GM19238 (cell line): ENCODE data around the gene ING5.
"Not testable (repeated sequence)": the region's sequence is repeated elsewhere in the genome, so short reads cannot be mapped to it uniquely, and the experiment has no call there.

Source experiments
- DNase-seq: peaks from one replicate; pipeline ENCODE4 v3.0.0; 2011; ENCODE audit warnings: low spot score; ENCODE audit not compliant: insufficient read length

Gene ING5

DNA sequence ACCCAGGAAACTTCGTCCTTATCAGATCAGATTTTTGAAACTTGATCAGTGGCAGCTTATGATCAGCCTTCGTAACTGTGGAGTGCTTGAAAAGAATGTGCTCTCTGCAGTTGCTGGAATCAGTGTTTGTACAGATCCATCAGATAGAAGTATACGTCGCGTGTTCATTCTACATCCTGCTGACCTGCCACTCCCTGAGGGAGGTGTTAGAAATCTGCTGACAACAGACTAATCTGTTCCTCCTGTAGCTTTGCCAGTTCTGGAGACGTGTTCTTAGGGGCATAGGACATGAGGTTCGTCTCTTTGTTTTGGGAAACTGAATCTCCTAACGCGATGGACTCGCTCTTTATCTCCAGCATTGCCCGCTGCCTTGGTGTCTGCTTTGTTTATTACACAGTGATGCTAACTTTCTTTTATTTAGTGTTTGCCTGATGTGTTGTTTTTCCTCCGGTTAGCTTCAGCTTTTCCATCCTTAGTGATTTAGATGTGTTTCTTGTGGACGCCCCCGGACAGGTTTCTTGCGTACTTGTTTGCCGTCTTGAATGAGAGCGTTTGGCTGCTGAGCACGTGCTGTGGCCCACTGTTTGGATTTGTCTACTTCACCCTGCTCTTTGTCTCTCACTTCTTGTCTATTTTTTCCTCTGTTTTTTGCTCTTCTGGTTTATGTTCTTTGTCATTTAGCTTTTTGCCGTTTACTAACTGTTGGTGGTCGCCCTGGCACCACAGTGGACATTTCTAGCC lies 57.4 kb downstream of the ING5 start:
- DNase-seq: no peak

DNA sequence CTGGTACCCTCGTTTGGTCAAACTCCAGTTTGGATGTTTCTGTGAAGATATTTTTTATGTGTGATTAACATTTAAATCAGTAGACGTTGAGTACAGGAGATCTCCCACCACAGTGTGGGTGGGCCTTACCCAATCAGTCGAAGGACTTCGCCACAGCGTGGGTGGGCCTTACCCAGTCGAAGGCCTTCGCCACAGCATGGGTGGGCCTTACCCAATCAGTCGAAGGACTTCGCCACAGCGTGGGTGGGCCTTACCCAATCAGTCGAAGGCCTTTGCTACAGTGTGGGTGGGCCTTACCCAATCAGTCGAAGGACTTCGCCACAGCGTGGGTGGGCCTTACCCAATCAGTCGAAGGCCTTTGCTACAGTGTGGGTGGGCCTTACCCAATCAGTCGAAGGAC lies 58.1 kb downstream of the ING5 start:
- not testable (repeated sequence) for DNase-seq

DNA sequence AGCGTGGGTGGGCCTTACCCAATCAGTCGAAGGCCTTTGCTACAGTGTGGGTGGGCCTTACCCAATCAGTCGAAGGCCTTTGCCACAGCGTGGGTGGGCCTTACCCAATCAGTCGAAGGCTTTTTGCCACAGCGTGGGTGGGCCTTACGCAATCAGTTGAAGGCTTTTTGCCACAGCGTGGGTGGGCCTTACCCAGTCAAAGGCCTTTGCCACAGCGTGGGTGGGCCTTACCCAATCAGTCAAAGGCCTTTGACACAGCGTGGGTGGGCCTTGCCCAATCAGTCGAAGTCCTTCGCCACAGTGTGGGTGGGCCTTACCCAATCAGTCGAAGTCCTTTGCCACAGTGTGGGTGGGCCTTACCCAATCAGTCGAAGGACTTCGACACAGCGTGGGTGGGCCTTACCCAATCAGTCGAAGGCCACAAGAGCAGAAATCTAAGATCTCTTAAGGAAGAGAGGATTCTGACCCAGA lies 58.5 kb downstream of the ING5 start:
- DNase-seq: no peak

DNA sequence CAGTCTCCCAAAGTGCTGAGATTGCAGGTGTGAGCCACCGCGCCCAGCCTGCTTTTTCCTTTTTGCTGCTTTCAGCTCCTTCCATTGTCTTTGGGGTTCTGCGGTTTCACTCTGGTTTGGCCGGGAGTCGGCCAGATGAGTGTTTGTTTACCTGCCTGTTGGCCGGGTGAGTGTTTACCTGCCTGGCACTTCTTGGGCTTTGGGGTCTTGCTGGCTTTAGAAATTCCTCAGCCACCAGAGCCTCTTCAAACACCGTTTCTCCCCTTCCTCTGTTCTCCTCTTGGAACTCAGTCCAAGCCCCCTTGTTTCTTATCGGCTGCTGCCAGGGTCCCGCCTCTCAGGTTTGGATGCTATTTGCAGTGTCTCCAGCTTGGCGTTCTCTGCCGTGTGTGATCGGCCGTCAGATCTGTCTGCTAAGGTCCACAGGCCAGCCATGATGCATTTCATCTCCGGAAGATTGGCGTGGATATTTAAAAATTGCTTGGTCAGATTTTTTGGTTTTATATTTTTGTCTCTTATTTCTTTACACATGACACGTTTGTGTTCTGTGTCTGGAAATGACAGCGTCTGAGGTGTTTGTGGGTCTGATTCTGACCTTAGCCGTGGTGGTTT lies 60.6 kb downstream of the ING5 start:
- DNase-seq: no peak

DNA sequence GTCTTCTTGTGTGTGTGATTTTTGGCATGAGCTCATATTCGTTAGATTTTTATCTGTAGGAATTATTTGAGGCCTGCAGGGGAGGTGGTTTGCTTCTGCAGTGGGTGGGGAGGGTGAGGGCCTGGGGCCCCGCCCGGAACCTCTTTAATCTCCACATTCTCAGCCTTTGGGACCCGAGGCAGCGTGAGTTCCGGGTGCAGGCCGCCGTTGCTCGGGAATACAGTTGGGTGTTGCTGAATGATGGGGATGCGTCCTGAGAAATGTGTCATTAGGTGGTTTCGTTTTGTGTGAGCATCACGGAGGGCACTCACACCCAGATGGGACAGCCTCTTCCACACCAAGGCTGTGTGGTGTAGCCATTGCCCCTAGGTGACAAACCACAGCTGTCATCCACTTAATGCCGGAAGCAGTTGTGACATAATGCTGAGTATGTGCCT lies 61.1 kb downstream of the ING5 start:
- no peak for DNase-seq

DNA sequence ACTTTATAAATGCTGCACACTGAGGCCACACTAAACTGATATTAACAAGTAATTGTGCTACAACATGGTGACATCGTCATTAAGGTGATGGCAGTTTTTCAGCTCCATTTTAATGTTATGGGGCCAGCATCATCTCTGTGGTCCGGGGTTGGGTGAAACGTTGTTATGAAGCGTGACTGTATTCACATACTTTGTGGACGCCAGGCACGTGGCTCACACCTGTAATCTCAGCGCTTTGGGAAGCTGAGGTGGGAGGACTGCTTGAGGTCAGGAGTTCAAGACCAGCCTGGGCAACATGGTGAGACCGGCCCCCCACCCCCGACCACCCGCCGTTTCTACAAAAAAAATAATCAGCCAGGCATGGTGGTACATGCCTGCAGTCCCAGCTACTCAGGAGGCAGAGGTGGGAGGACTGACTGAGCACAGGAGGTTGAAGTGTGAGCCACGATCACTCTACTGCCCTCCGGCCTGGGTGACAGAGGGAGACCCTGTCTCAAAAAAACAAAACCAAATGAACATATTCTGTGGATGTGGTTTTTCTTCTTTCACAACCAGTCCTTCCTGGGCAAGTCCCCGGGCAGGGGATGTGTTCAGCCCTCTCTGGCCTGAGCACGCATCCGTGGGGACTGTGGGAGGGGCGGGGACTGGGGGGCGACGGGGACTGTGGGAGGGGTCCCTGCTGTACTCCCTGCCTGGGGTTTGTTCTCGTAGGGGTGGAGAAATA lies 61.9 kb downstream of the ING5 start:
- DNase-seq: no peak

DNA sequence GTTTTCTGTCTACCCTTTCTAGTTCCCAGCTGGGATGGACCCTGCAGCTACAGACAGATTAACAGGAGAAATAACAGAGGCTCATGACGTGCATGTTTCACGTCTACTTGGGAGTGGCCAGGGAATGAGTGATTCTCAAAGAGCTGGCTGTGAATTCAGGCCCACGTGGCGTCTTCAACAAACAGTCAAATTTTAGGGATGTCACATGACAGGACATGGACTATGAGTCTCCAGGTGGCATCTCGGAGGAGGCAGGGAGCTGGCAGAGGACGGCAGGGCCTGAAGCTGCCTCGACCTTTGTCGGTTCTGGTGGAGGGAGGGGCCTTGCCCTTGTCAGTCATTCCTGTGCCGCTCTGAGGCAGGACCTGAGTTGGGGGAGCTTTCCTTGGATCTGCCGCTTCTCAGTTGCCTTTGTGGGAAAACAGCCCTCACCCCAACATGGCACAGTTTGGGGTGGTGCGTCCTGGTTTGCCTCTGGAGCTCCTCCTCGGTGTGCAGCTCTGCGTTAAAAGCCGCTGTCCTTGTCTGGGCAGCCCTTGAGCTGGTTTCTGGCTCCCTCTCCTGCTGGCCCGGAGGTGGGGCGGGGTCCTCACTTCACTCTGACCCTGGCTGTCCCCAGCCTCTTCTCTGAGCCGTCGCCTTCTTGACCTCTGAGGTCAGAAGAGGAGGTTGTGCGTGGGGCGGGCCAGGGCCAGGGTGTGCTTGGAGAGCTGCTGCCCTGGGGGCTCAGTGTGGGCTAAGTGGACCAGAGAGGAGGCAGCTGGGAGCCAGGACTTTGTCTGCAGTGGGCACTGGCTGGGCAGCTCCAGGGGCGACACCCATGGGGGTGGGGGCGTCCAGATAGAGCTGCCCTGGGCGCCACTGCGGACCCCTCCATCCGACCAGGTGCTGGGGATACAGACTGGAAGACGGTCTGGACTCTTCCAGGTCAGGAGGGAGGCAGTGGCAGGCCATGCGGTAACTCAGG lies 62.7 kb downstream of the ING5 start:
- no peak for DNase-seq

DNA sequence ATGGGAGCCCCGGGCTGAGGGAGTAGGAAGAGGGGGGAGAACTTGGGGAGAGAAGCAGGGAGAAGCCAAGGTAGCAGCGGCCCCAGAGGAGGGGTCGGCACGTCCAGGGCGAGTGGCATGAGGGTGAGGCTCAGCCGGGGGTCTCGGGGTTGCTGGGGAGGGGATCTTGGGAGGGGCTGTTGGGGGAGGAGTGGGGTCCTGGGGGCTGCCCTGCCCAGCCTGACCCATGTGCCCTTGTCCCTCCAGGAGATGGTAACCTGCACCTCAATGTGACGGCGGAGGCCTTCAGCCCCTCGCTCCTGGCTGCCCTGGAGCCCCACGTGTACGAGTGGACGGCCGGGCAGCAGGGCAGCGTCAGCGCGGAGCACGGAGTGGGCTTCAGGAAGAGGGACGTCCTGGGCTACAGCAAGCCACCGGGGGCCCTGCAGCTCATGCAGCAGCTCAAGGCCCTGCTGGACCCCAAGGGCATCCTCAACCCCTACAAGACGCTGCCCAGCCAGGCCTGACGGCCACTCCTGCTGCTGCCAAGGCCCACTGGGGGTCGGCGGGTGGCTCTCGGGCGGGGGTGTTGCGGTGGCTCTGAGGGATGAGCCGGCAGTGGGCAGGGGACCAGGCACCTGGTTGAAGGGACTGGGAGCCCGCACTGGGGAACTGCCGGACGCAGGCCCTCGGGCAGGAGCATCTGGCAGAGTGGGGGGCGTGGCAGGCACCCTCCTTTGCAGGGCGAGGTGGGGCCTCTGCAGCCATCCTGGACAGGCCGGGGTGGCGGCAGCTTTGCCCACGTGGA lies 65.8 kb downstream of the ING5 start:
- peak; percentile 1 for DNase-seq

DNA sequence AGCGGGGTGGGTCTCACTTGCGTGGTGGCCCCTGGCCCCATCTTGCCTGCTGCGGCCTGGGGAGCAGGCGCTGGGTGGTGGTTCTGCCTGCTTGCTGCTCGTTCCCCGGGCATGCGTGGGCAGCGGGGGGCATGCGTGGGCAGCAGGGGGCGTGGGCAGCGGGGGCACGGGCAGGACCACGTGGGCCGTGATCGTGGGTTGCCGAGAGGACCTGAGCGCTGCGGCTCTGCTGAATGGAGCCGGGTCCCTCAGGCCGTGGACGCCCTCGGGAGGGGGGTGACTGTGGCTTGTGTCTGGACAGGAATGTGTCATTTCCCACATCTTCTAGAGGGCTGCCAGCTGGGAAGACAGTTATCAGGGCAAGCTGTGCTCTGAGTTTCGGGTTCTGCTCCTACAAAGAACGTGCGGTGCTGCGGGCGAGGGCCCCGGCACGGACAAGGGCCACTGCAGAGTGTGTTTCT lies 66.4 kb downstream of the ING5 start:
- DNase-seq: peak; percentile 0

DNA sequence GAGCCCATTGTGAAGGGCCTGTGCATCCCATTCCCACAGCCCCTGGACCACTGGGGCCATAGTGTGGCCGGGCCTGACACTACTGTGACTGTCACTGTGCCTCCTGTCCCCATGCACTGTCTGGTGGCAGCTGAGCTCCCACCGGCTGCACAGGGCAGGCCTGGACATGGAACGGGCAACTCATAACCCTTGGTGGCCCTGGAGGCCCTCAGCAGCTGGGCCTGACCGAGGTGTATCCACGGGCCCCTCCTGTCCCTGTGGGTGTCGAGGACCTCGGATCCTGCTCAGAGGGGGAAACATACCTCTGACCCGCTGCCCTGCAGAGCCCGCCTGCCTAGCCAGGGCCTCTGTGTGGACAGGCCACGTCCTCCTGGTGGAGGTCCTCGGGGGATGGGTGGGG lies 67.0 kb downstream of the ING5 start:
- peak; percentile 0 for DNase-seq

DNA sequence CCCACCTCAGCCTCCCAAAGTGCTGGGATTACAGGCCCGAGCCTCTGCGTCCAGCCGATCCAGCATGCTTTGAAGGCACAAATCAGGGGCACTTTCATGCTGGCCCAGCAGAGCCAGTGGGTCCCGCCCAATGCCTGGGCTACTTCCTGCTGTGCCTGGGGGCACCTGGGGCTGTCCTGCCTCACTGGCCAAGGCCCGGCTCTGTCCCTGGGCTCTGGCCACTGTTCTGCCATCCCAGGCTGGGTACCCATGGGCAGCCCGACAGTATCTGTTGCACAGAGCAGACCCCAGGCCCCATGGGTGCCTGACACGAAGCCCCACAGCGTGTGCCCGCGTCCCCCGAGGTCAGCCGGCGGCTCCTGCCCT lies 68.0 kb downstream of the ING5 start:
- no peak for DNase-seq

DNA sequence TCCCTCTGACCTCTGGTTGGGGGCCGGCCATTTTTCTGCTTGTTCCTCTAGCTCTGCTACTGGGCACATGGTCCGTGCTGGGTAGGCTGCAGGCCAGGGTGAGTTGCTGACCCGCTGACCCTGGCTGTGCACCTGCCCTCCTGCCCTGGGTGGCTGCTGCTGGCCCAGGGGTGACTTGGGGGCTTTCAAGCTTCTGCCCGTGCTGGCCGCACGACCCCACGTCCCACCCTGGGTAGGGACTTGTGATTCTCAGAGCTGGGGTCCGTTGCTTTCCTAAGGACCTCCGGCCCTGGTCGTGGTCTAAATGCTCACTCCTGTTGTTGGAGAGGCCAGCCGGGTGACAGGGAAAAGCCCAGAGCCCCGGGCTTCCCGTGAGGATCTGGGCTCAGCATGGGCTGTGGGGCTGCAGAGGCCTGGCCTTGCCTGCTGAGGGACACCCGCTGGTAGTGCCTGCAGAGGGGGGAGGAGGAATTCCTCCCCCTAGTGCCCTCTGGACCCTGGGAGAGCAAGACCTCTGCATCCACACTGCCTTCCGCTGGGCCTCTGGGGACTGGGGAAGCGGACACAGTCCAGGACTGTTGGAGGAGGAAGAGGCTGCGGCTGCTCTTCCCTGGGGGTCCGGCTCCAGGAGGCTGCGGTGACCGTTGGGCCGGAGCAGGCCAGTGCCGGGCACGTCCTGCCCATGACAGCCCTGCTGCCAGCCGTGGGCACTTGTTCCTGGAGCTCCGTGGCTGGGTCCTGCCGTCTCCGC lies 68.5 kb downstream of the ING5 start:
- peak; percentile 4 for DNase-seq

DNA sequence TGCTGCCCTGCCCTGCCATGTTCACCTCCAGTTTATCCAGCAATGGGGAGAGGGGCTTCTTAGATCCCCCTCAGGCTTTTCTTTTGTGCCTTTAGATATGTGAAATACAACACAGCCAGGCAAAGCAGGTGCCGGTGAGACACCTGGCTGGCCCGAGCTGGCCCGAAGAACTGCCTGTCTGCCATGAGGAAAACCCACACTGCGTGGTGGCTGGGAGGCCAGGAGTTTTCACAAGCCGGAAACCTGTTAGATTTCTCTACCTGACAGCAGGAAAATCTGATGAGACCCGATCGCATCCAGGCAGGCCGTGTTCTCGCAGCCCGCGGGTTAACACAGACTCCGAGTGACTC lies 69.1 kb downstream of the ING5 start:
- DNase-seq: no peak

DNA sequence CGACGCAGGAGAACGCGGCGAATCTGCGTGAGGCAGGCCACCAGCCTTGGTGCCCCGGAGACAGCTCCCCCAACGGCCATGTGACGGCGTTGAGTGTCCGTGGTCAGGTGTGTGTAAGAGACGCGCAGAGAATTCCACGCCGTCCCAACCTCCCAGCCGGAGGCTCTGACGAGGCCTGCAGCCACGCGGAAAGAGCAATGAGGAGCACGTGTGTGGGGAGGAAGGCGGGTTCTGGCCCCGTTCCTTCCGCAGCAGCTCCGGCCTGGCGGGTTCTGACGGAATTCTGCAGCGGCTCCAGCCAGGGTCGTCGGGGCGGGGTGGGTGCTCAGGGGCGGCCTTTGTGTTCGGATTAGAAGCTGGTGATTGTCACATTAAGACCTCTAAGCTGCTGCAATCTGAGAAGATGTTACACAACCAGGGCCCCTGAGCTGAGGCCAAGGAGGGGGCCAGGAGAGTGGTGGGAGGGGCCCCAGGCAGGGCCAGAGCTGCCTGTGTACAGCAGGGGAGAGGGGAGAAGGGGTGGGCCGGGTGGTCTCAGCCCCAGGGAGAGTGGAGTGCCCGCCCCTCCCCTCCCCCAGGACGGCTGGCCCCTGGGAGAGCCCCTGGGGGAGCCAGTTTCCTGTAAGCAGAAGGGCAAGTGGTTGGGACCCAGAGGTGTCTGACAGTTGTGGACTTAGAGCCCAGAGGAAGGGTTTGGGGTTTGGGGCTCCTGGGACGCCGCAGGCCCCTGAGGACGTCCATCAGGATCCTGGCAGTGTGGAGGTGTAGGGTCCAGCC lies 69.6 kb downstream of the ING5 start:
- DNase-seq: peak; percentile 18

DNA sequence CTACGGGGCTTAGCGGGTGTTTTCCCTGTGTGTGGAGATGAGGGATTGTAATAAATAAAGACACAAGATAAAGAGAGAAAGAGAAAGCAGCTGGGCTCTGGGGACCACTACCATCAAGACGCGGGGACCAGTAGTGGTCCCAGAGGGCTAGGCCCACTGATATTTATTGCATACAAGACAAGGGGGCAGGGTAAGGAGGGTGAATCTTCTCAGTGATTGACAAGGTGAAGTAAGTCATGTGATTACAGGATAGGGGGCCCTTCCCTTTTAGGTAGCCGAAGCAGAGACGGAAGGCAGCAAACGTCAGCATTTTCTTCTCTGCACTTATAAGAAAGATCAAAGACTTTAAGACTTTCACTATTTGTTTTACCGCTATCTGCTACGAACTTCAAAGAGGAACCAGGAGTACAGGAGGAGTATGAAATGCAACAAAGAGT lies 70.2 kb downstream of the ING5 start:
- DNase-seq: no peak

DNA sequence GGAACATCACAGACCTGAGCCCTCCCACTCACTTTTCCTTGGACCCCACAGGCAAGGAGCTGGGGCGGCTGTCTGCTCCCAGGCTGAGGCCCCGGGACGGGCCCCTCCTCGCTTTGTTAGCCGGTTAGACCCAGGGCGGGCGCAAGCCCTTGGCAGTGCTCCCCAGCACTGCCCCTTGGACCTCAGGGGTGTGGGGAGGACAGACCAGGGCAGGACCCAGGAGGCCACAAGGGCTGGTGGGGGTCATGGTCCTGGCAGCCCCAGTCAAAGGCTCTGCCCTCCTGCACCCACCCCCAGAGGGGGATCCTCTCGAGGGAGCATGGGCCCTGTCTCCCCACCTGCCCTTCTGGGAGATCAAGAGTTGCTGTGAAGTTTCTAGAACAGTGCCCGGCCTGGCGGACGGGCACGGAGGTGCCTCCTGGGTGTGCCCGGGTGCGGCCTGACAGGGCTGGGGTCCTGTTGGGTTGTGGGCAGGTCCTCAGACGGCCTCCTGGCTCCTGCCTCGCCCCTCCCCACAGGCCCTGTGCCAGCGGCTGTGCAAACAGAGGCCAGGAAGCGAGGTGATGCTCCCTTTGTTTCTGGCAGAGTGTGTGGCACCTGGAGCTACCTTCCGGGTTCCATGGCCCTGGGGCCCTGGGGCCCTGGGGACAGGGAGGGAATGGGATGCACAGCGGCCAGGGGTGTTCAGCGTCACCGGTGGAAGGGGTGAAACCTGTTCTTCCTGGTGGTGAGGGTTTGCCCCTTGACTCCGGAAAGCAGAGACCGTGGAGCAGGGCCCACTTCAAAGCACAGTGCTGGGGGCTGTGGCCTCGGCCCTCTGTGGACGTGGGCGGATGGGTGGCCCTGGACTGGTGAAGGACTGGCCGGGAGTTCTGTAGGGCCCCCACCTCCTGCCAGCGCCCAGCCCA lies 71.9 kb downstream of the ING5 start:
- DNase-seq: peak; percentile 2

DNA sequence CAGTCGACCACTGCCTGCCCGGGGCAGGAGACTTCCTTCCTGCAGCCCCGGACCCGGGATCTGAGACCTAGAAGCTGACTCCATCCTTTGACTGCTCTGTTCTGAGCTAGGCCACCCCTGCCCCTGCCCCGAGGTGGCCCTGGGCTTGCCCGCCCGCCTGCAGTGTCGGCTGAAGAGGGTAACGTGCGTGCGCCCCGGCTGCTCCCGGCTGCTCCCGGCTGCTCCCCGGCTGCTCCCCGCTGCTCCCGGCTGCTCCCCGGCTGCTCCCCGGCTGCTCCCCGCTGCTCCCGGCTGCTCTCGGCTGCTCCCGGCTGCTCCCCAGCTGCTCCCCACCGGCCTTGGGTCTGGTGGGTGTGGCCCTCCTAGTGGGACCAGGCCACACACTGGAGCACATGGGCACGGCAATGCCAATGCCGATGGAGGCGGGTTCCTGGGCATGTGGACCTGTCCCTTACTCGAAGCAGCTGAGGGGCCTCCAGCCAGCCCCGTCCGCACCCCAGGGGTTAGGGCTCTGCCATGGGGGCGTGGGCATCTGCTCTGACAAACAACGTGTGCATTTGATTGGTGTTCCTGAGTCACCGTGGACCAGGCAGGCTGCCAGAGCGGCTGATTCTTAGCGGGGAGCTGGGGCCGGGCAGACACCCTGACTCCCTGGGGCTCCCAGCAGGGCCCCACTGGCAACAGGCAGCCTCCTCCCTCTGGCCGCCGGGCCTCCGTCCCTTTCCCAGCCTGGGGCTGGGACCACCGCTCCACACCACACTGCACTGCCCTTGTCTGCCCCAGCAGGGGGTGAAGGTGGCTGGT lies 72.8 kb downstream of the ING5 start:
- no peak for DNase-seq
